ENCODE measurements around the gene DAPP1. TPM values are rescaled to one million over a fixed set of nuclear protein-coding genes. Genes with fewer than 3 reads are reported as not detected.

Gene DAPP1
- total RNA-seq, 4 donors from 2014 or later = 1.6 to 6.1 (median 4.2) TPM

Other genes starting within 250 kb of the DAPP1 start
- not detected for gene MTTP, start 242.0 kb upstream of the DAPP1 start, total RNA-seq
- not detected for gene C4orf54, start 159.0 kb upstream of the DAPP1 start, total RNA-seq
- 10 to 100 TPM; 41.3 to 48.9 (median 43.6) TPM for gene LAMTOR3, start 77.6 kb downstream of the DAPP1 start, total RNA-seq
- gene DNAJB14, start 129.8 kb downstream of the DAPP1 start, total RNA-seq = 10 to 100 TPM; 27.7 to 45.2 (median 32.6) TPM
- gene H2AZ1, start 133.4 kb downstream of the DAPP1 start, total RNA-seq = 100 to 1,000 TPM in 3 of 4 donors, 10 to 100 TPM in 1; 99.0 to 177 (median 129) TPM